DOHH2 (cell line): ENCODE data around the gene RHBDF2.

Source experiments
- H3F3A ChIP-seq: fragments of 200-600 bp; sonication (generic), shearing (Covaris generic); 2 replicates; pipeline ENCODE4 v1.6.0; 2016; ENCODE audit warnings: antibody characterized with exemption, mild to moderate bottlenecking; ENCODE audit not compliant: control insufficient read depth, insufficient read depth
- H3K27ac ChIP-seq: fragments of 200-600 bp; sonication (generic); 2 replicates; pipeline ENCODE4 v1.5.1; 2014; ENCODE audit warnings: low read depth, mild to moderate bottlenecking, low read length, moderate library complexity
- H3K27me3 ChIP-seq: fragments of 200-600 bp; sonication (generic); 2 replicates; pipeline ENCODE4 v1.6.1; 2014; ENCODE audit warnings: mild to moderate bottlenecking, low read length, mixed read lengths; ENCODE audit not compliant: control insufficient read depth
- H3K36me3 ChIP-seq: fragments of 200-600 bp; sonication (generic); 2 replicates; pipeline ENCODE4 v1.6.1; 2014; ENCODE audit warnings: mild to moderate bottlenecking, low read length, moderate library complexity, mixed read lengths; ENCODE audit not compliant: control insufficient read depth
- H3K4me1 ChIP-seq: fragments of 200-600 bp; sonication (generic); 2 replicates; pipeline ENCODE4 v1.6.1; 2014; ENCODE audit warnings: mild to moderate bottlenecking, low read length, mixed read lengths; ENCODE audit not compliant: control insufficient read depth
- H3K4me2 ChIP-seq: fragments of 200-600 bp; sonication (generic); 2 replicates; pipeline ENCODE4 v1.6.0; 2014; ENCODE audit warnings: mild to moderate bottlenecking, low read length, moderate library complexity
- H3K4me3 ChIP-seq: fragments of 200-600 bp; sonication (generic); 2 replicates; pipeline ENCODE4 v1.5.1; 2014; ENCODE audit warnings: mild to moderate bottlenecking, low read length, mixed read lengths
- H3K79me2 ChIP-seq: fragments of 200-600 bp; sonication (generic); 2 replicates; pipeline ENCODE4 v1.6.1; 2014; ENCODE audit warnings: mild to moderate bottlenecking, low read length, mixed read lengths; ENCODE audit not compliant: control insufficient read depth
- H3K9me2 ChIP-seq: fragments of 200-600 bp; sonication (generic); replicated peaks from 2 replicates; pipeline ENCODE4 v1.6.1; 2014; ENCODE audit warnings: mild to moderate bottlenecking, low read length, mixed read lengths; ENCODE audit not compliant: control insufficient read depth
- H3K9me3 ChIP-seq: fragments of 200-600 bp; sonication (generic); 2 replicates; pipeline ENCODE4 v1.6.1; 2014; ENCODE audit warnings: antibody characterized with exemption, low read length, mixed read lengths; ENCODE audit not compliant: control insufficient read depth, insufficient read depth
- H4K20me1 ChIP-seq: fragments of 200-600 bp; sonication (generic); 2 replicates; pipeline ENCODE4 v1.6.0; 2014; ENCODE audit warnings: low read depth, mild to moderate bottlenecking, antibody characterized with exemption, low read length, moderate library complexity; ENCODE audit not compliant: control insufficient read depth, insufficient read depth
- CTCF ChIP-seq: fragments of 200-600 bp; sonication (generic); IDR thresholded peaks from one replicate; pipeline ENCODE4 v1.5.1; 2014; ENCODE audit warnings: antibody characterized with exemption, mild to moderate bottlenecking, low read depth, low read length; ENCODE audit not compliant: poor library complexity, severe bottlenecking
- EZH2phosphoT487 ChIP-seq: fragments of 200-600 bp; sonication (generic); IDR thresholded peaks from 2 replicates; pipeline ENCODE4 v1.6.1; 2017; ENCODE audit warnings: borderline replicate concordance, mild to moderate bottlenecking, antibody characterized with exemption, low read length, moderate library complexity, mixed read lengths

The RHBDF2 gene

GRCh38 chr17:76481071-76481655 is 20.1 kb downstream of the RHBDF2 start:
- Histone ChIP-seq H3K4me3 (peak overlapping the region; percentile 74), H4K20me1 (no peaks in the 10 kb centered on the region), H3K4me2 (peak overlapping the region; percentile 100), H3K36me3 (peaks cover 41% of the 10 kb centered on the region), H3K4me1 (peaks cover 68% of the 10 kb centered on the region), H3K9me3 (no peaks in the 10 kb centered on the region), H3K27ac (peak overlapping the region; percentile 96), H3K27me3 (no peaks in the 10 kb centered on the region), H3K79me2 (no peaks in the 10 kb centered on the region; the same call in none of the 2 replicates), H3F3A (peaks cover 19% of the 10 kb centered on the region), H3K9me2 (no peaks in the 10 kb centered on the region)
- no peak for TF ChIP-seq EZH2phosphoT487
- no peak for TF ChIP-seq CTCF

- Histone ChIP-seq H3K4me3 (peak overlapping the region; percentile 74), H3K27me3 (no peaks in the 10 kb centered on the region), H3K27ac (peak overlapping the region; percentile 96), H3K79me2 (no peaks in the 10 kb centered on the region; the same call in none of the 2 replicates), H3K4me1 (peaks cover 63% of the 10 kb centered on the region), H3K9me2 (no peaks in the 10 kb centered on the region), H4K20me1 (no peaks in the 10 kb centered on the region), H3K4me2 (peak overlapping the region; percentile 100), H3K36me3 (peaks cover 41% of the 10 kb centered on the region), H3K9me3 (no peaks in the 10 kb centered on the region), H3F3A (peaks cover 18% of the 10 kb centered on the region)
- TF ChIP-seq CTCF (no peak), EZH2phosphoT487 (no peak)
Measured at GRCh38 chr17:76480632-76481031, 20.6 kb downstream of the RHBDF2 start.

GRCh38 chr17:76479515-76480060 is 21.6 kb downstream of the RHBDF2 start:
- H3K27me3 ChIP-seq = no peaks in the 10 kb centered on the region
- peak overlapping the region; percentile 53 for H3K4me2 ChIP-seq
- H3F3A ChIP-seq = peaks cover 18% of the 10 kb centered on the region
- peak overlapping the region; percentile 50 for H3K4me3 ChIP-seq
- peaks cover 45% of the 10 kb centered on the region for H3K36me3 ChIP-seq
- H4K20me1 ChIP-seq = no peaks in the 10 kb centered on the region
- peaks cover 53% of the 10 kb centered on the region for H3K4me1 ChIP-seq
- peak overlapping the region; percentile 96 for H3K27ac ChIP-seq
- no peaks in the 10 kb centered on the region for H3K9me3 ChIP-seq
- H3K79me2 ChIP-seq = no peaks in the 10 kb centered on the region; the same call in none of the 2 replicates
- TF ChIP-seq EZH2phosphoT487 (no peak), CTCF (no peak)
- no peaks in the 10 kb centered on the region for H3K9me2 ChIP-seq
